A549 (cell line): ENCODE results near the gene PICK1. TPM values are rescaled to one million over a fixed set of nuclear protein-coding genes. Genes with fewer than 3 reads are reported as not detected.

Experiments used
- ATAC-seq, 2 experiments: fragments of 200-7000 bp in 1 of 2; fragments of >200 bp in 1 of 2; cut with Nextera tagmentation in 1 of 2; cut with Tn5 transposase in 1 of 2; 3 replicates each; pipeline versions ENCODE4 v1.8.0 to v1.9.1; 2018 to 2020; ENCODE audit warnings: mild to moderate bottlenecking in 1 of 2, moderate library complexity in 1 of 2
- CTCF ChIA-PET: fragments of 300-600 bp; sonication (Branson Sonifier 250); formaldehyde crosslinking; extraction: SDS; loops from one replicate; lab custom pipeline; 2021; ENCODE audit warnings: antibody characterized with exemption, inconsistent platforms; lab: Yijun Ruan, JAX
- POLR2A ChIA-PET: fragments of 350-600 bp; formaldehyde crosslinking; extraction: SDS; loops from one replicate; lab custom pipeline; 2021; ENCODE audit warnings: antibody characterized with exemption, inconsistent platforms; lab: Yijun Ruan, JAX
- DNase-seq, 2 experiments: peaks; one replicate each; pipeline versions ENCODE4 v3.0.0 to v3.0.0-alpha.2; 2011 to 2016; ENCODE audit warnings: low read depth in 1 of 2, low spot score in 1 of 2
- FAIRE-seq: peaks from 2 replicates; lab custom pipeline; 2011; peaks lifted over from hg19 to GRCh38; lab: Jason Lieb, UNC
- H3K27ac ChIP-seq, 2 experiments: fragments of >200 bp; sonication (Bioruptor Twin); formaldehyde crosslinking; 3 replicates each; pipeline ENCODE4 v1.5.1; 2016 to 2017
- H3K4me1 ChIP-seq: fragments of >200 bp; sonication (Bioruptor Twin); formaldehyde crosslinking; 3 replicates; pipeline ENCODE4 v1.6.1; 2016
- H3K4me2 ChIP-seq: fragments of >200 bp; sonication (Bioruptor Twin); formaldehyde crosslinking; 3 replicates; pipeline ENCODE4 v1.6.1; 2016
- H3K4me3 ChIP-seq: fragments of >200 bp; sonication (Bioruptor Twin); formaldehyde crosslinking; 3 replicates; pipeline ENCODE4 v1.5.1; 2016
- H3K9me3 ChIP-seq: fragments of >200 bp; sonication (Bioruptor Twin); formaldehyde crosslinking; 3 replicates; pipeline ENCODE4 v1.6.1; 2016
- BCL3 ChIP-seq: fragments of >200 bp; sonication (Bioruptor Twin); formaldehyde crosslinking; IDR thresholded peaks from 3 replicates; pipeline ENCODE4 v1.6.1; 2016
- CHD4 ChIP-seq: fragments of 200-600 bp; sonication (generic); IDR thresholded peaks from 2 replicates; pipeline ENCODE4 v1.6.1; 2016; ENCODE audit warnings: antibody characterized with exemption, mild to moderate bottlenecking, borderline replicate concordance
- E2F6 ChIP-seq: IDR thresholded peaks from 2 replicates; pipeline ENCODE4 v1.6.1; 2012; ENCODE audit warnings: low read depth, borderline replicate concordance
- EHF ChIP-seq: fragments of 250-450 bp; sonication (Bioruptor Pico); IDR thresholded peaks from 2 replicates; pipeline ENCODE4 v1.5.0; 2020; ENCODE audit warnings: mild to moderate bottlenecking
- EHMT2 ChIP-seq: fragments of 200-600 bp; sonication (generic); IDR thresholded peaks from 2 replicates; pipeline ENCODE4 v1.6.1; 2016; ENCODE audit warnings: antibody characterized with exemption, low read depth, mild to moderate bottlenecking, moderate library complexity
- HES2 ChIP-seq: fragments of >200 bp; sonication (Bioruptor Twin); formaldehyde crosslinking; IDR thresholded peaks from 2 replicates; pipeline ENCODE4 v1.6.1; 2016
- HMGXB4 ChIP-seq: fragments of 250-450 bp; sonication (Bioruptor Pico); IDR thresholded peaks from 2 replicates; pipeline ENCODE4 v1.5.0; 2021; ENCODE audit warnings: mild to moderate bottlenecking, moderate library complexity, borderline replicate concordance
- HOXB13 ChIP-seq: fragments of 250-450 bp; sonication (Bioruptor Pico); IDR thresholded peaks from 2 replicates; pipeline ENCODE4 v1.5.0; 2020; ENCODE audit warnings: low read depth, mild to moderate bottlenecking, moderate library complexity
- MAFK ChIP-seq: fragments of 450-650 bp; IDR thresholded peaks from 2 replicates; pipeline ENCODE4 v1.6.1; 2014; ENCODE audit not compliant: partially characterized antibody
- MAZ ChIP-seq: fragments of 150-350 bp; IDR thresholded peaks from 2 replicates; pipeline ENCODE4 v1.6.1; 2014; ENCODE audit warnings: antibody characterized with exemption, low read depth, low read length, borderline replicate concordance
- NFE2L2 ChIP-seq: fragments of 150-350 bp; conservative IDR thresholded peaks from 2 replicates; pipeline ENCODE4 v1.6.1; 2014; ENCODE audit warnings: low read length
- RAD21 ChIP-seq, 2 experiments: fragments of >200 bp in 1 of 2; sonication (Bioruptor Twin) in 1 of 2; formaldehyde crosslinking in 1 of 2; IDR thresholded peaks in 1 of 2; conservative IDR thresholded peaks in 1 of 2; 2 replicates in 1 of 2; 3 replicates in 1 of 2; pipeline ENCODE4 v1.6.1; 2012 to 2018; ENCODE audit warnings: inconsistent platforms in 1 of 2
- RARB ChIP-seq: fragments of 250-450 bp; sonication (Bioruptor Pico); IDR thresholded peaks from 2 replicates; pipeline ENCODE4 v1.8.0; 2021; ENCODE audit warnings: mild to moderate bottlenecking, moderate library complexity
- RCOR1 ChIP-seq: fragments of 150-350 bp; IDR thresholded peaks from 2 replicates; pipeline ENCODE4 v1.6.1; 2014; ENCODE audit warnings: antibody characterized with exemption, low read length, low read depth
- RFX5 ChIP-seq: fragments of 450-650 bp; IDR thresholded peaks from 2 replicates; pipeline ENCODE4 v1.7.1; 2014; ENCODE audit warnings: antibody characterized with exemption, mild to moderate bottlenecking, moderate library complexity
- TFCP2L1 ChIP-seq: fragments of 250-450 bp; sonication (Bioruptor Pico); IDR thresholded peaks from 2 replicates; pipeline ENCODE4 v1.5.0; 2021; ENCODE audit warnings: mild to moderate bottlenecking
- ZNF302 ChIP-seq: fragments of 250-450 bp; sonication (Bioruptor Pico); IDR thresholded peaks from 2 replicates; pipeline ENCODE4 v1.9.0; 2021; ENCODE audit warnings: inconsistent platforms, mild to moderate bottlenecking, moderate library complexity
- ZSCAN20 ChIP-seq: fragments of 250-450 bp; sonication (Bioruptor Pico); IDR thresholded peaks from 2 replicates; pipeline ENCODE4 v1.8.0; 2022; ENCODE audit warnings: mild to moderate bottlenecking, moderate library complexity
- WGBS: methylation state at CpG from one replicate; pipeline ENCODE4 v1.1.6; 2017; ENCODE audit errors: missing lambda C conversion rate; 5-methylcytosine and 5-hydroxymethylcytosine counted together
- polyA plus RNA-seq, 4 experiments: library from polyadenylated mRNA; depleted of rRNA in 3 of 4; stranded (reverse); fragments of >200 nt; fragmentation: RNase III in 1 of 4; extraction: RNeasy Plus Mini Kit Qiagen cat#74134 plus additional on column Dnase treatment in 1 of 4; gene quantifications; 2 replicates in 3 of 4; 3 replicates in 1 of 4; pipeline ENCODE4 v1.2.3, GENCODE V29; 2011 to 2017

PICK1 gene
- polyA plus RNA-seq, 2 of the 4 experiments (the other 2 are of a cell fraction) = 15.6 to 17.8 TPM

- DNase-seq = no peak
- Histone ChIP-seq H3K27ac (no peak overlapping the region), H3K4me1 (peaks cover 3% of the 10 kb centered on the region), H3K9me3 (no peaks in the 10 kb centered on the region), H3K4me2 (no peak overlapping the region)
- 79% methylated on average over 9 of the region's 9 CpGs for WGBS
- CTCF ChIA-PET = interaction anchor here (0.6 to 2.1 kb wide), 3 partner anchors 10 to 240 kb away, joined by 3 to 12 read pairs (median 4); no protein-coding TSS in a partner anchor
- TF ChIP-seq HOXB13 (CRISPR knock-in tag) = no peak
- no peak for TF ChIP-seq HMGXB4 (CRISPR knock-in tag)
- TF ChIP-seq EHF = no peak
- TF ChIP-seq EHMT2 = no peak
- TF ChIP-seq ZSCAN20 (CRISPR knock-in tag) = no peak
- TF ChIP-seq RARB (CRISPR knock-in tag) = no peak
- no peak for TF ChIP-seq RFX5
- no peak for TF ChIP-seq CHD4
- no peak for TF ChIP-seq TFCP2L1 (CRISPR knock-in tag)
- no peak for TF ChIP-seq BCL3
- no peak for TF ChIP-seq RAD21 (conservative IDR thresholded peaks at IDR 0.05 in 1 of 2, IDR thresholded peaks at IDR 0.05 in 1 of 2)
- TF ChIP-seq ZNF302 (CRISPR knock-in tag) = no peak
- TF ChIP-seq MAFK = no peak
- TF ChIP-seq NFE2L2 = no peak
- TF ChIP-seq E2F6 = no peak
- TF ChIP-seq, all 56 proteins: peak for 0
- no peak overlapping the region for H3K4me3 ChIP-seq
- POLR2A ChIA-PET = no interaction called here
- ATAC-seq (no peak), FAIRE-seq (no peak)
Measured at GRCh38 chr22:38027487-38027886, 29.7 kb upstream of the PICK1 start.

- POLR2A ChIA-PET = no interaction called here
- H3K4me2 ChIP-seq = no peak overlapping the region
- 75% methylated on average over 10 of the region's 15 CpGs for WGBS
- ATAC-seq = no peak
- TF ChIP-seq RARB (CRISPR knock-in tag) = no peak
- TF ChIP-seq MAZ = no peak
- TF ChIP-seq NFE2L2 = no peak
- no peak for TF ChIP-seq RCOR1
- no peak for TF ChIP-seq HES2
- TF ChIP-seq, all 56 proteins: peak for 0
- FAIRE-seq = no peak
- CTCF ChIA-PET = interaction anchor here (0.6 to 2.1 kb wide), 3 partner anchors 23 to 35 kb away, joined by 3 to 12 read pairs (median 6); no protein-coding TSS in a partner anchor
- Histone ChIP-seq H3K9me3 (no peaks in the 10 kb centered on the region), H3K27ac (no peak overlapping the region), H3K4me1 (peaks cover 13% of the 10 kb centered on the region), H3K4me3 (no peak overlapping the region)
- DNase-seq = no peak
Measured at GRCh38 chr22:38028344-38029130, 28.7 kb upstream of the PICK1 start.
